ENCODE results near the gene RNF41. TPM values are rescaled to one million over a fixed set of nuclear protein-coding genes. Genes with fewer than 3 reads are reported as not detected.

RNF41 gene
- polyA plus RNA-seq, 1 of the 3 experiments (the other 2 are of a cell fraction): 127 TPM

- DNase-seq: no peak
- Histone ChIP-seq H4K20me1 (ENCODE audit: insufficient read depth) (no peaks in the 10 kb centered on the region), H3K36me3 (replicated peaks in 1 of 2; ENCODE audit: control insufficient read depth in 1 of 2, insufficient read depth in 2 of 2, low read length in 1 of 2) (peaks cover 65 to 67% of the 10 kb centered on the region in 2 experiments), H3K9me2 (no peaks in the 10 kb centered on the region), H3K4me3 (ENCODE audit: low read depth in 2 of 2, low read length in 1 of 2) (no peak overlapping the region), H3F3A (replicated peaks; ENCODE audit: insufficient read depth) (peaks cover 13% of the 10 kb centered on the region), H2AFZ (ENCODE audit: low read depth) (no peak overlapping the region), H3K4me2 (no peak overlapping the region), H3K27me3 (ENCODE audit: insufficient read depth) (no peaks in the 10 kb centered on the region), H3K9me3 (no peaks in the 10 kb centered on the region), H3K9ac (no peak overlapping the region), H3K79me2 (ENCODE audit: insufficient read depth) (no peaks in the 10 kb centered on the region), H3K4me1 (ENCODE audit: control insufficient read depth in 1 of 2, insufficient read depth in 2 of 2, low read depth in 1 of 2, low read length in 1 of 2) (no peaks in the 10 kb centered on the region), H3K27ac (ENCODE audit: low read depth in 2 of 2, low read length in 1 of 2) (no peak overlapping the region)
- WGBS (ENCODE audit: low lambda C conversion rate): 94% methylated on average over 7 of the region's 7 CpGs
- no peak for TF ChIP-seq RAD21 (IDR thresholded peaks at IDR 0.05; ENCODE audit: low read length)
- ChIA-PET POLR2A (interaction anchor here (1.0 kb wide), 1 partner anchor 12 kb away, joined by 4 read pairs; no protein-coding TSS in a partner anchor), CTCF (interaction anchor here (1.0 to 1.4 kb wide), 3 partner anchors 17 to 55 kb away, joined by 4 to 8 read pairs (median 4); partner anchors contain the start of genes SMARCC2 and ZC3H10)
Measured at GRCh38 chr12:56172839-56173238, 48.9 kb downstream of the RNF41 start.

- Histone ChIP-seq H3K79me2 (ENCODE audit: insufficient read depth) (no peaks in the 10 kb centered on the region), H3K27me3 (ENCODE audit: insufficient read depth) (no peaks in the 10 kb centered on the region), H2AFZ (ENCODE audit: low read depth) (no peak overlapping the region), H3F3A (replicated peaks; ENCODE audit: insufficient read depth) (peaks cover 35% of the 10 kb centered on the region), H3K9me2 (no peaks in the 10 kb centered on the region), H3K4me1 (ENCODE audit: control insufficient read depth in 1 of 2, insufficient read depth in 2 of 2, low read depth in 1 of 2, low read length in 1 of 2) (no peaks in the 10 kb centered on the region), H3K4me2 (no peak overlapping the region), H3K4me3 (ENCODE audit: low read depth in 2 of 2, low read length in 1 of 2) (no peak overlapping the region), H4K20me1 (ENCODE audit: insufficient read depth) (no peaks in the 10 kb centered on the region), H3K9ac (no peak overlapping the region), H3K36me3 (replicated peaks in 1 of 2; ENCODE audit: control insufficient read depth in 1 of 2, insufficient read depth in 2 of 2, low read length in 1 of 2) (peaks cover 52 to 53% of the 10 kb centered on the region in 2 experiments), H3K27ac (ENCODE audit: low read depth in 2 of 2, low read length in 1 of 2) (no peak overlapping the region), H3K9me3 (no peaks in the 10 kb centered on the region)
- no peak for DNase-seq
- ChIA-PET POLR2A (no interaction called here), CTCF (interaction anchor here (0.6 to 1.2 kb wide), 3 partner anchors 10 to 20 kb away, joined by 3 to 5 read pairs (median 4); partner anchors contain the start of gene SMARCC2)
- WGBS (ENCODE audit: low lambda C conversion rate): 97% methylated on average over 11 of the region's 11 CpGs
- no peak for TF ChIP-seq MXI1 (IDR thresholded peaks at IDR 0.05; ENCODE audit: low read depth, low read length)
Measured at GRCh38 chr12:56169229-56169759, 52.4 kb downstream of the RNF41 start.

- DNase-seq: no peak
- no peak overlapping the region for H3K27ac ChIP-seq (ENCODE audit: low read depth in 2 of 2, low read length in 1 of 2)
- H3K36me3 ChIP-seq (replicated peaks in 1 of 2; ENCODE audit: control insufficient read depth in 1 of 2, insufficient read depth in 2 of 2, low read length in 1 of 2): peaks cover 57 to 58% of the 10 kb centered on the region in 2 experiments
- peaks cover 17% of the 10 kb centered on the region for H3K79me2 ChIP-seq (ENCODE audit: insufficient read depth)
- no peaks in the 10 kb centered on the region for H3K27me3 ChIP-seq (ENCODE audit: insufficient read depth)
- ChIA-PET CTCF (interaction anchor here (0.9 to 7.8 kb wide), 3 partner anchors 20 to 46 kb away, joined by 3 to 60 read pairs (median 4); partner anchors contain the start of gene SMARCC2), POLR2A (no interaction called here)
- H3K9me2 ChIP-seq: no peaks in the 10 kb centered on the region
- peaks cover 30% of the 10 kb centered on the region for H4K20me1 ChIP-seq (ENCODE audit: insufficient read depth)
- no peak overlapping the region for H3K4me3 ChIP-seq (ENCODE audit: low read depth in 2 of 2, low read length in 1 of 2)
- no peak overlapping the region for H3K9ac ChIP-seq
- TF ChIP-seq SMC3 (IDR thresholded peaks at IDR 0.05; ENCODE audit: low read depth, low read length): no peak
- TF ChIP-seq EP300 (IDR thresholded peaks at IDR 0.05; ENCODE audit: borderline replicate concordance in 1 of 2, low read depth in 1 of 2, low read length in 1 of 2): no peak
- TF ChIP-seq CTCF (IDR thresholded peaks at IDR 0.05): no peak
- TF ChIP-seq TAF1 (IDR thresholded peaks at IDR 0.05; ENCODE audit: borderline replicate concordance, low read depth, low read length): no peak
- peaks cover 71% of the 10 kb centered on the region for H3F3A ChIP-seq (replicated peaks; ENCODE audit: insufficient read depth)
- no peak overlapping the region for H3K4me2 ChIP-seq
- H3K4me1 ChIP-seq (ENCODE audit: control insufficient read depth in 1 of 2, insufficient read depth in 2 of 2, low read depth in 1 of 2, low read length in 1 of 2): peaks cover 11 to 12% of the 10 kb centered on the region in 2 experiments; a peak in 1 of 4 replicates
- no peaks in the 10 kb centered on the region for H3K9me3 ChIP-seq
- no peak overlapping the region for H2AFZ ChIP-seq (ENCODE audit: low read depth)
- 88% methylated on average over 3 of the region's 4 CpGs for WGBS (ENCODE audit: low lambda C conversion rate)
Measured at GRCh38 chr12:56165369-56165768, 56.4 kb downstream of the RNF41 start.
